Peyer's patch (tissue), 4 donors: ENCODE measurements around the gene AKT3.

ENCODE experiments used
- CTCF ChIP-seq, 6 experiments: fragments of 450-650 bp in 4 of 6; fragments of 200-600 bp in 2 of 6; sonication (generic) in 1 of 6; IDR thresholded peaks; one replicate each; pipeline ENCODE4 v1.5.1; 2017 to 2019; ENCODE audit warnings: antibody characterized with exemption in 6 of 6, mild to moderate bottlenecking in 3 of 6, moderate library complexity in 1 of 6
- POLR2A ChIP-seq, 2 donors: fragments of 450-650 bp; IDR thresholded peaks; one replicate each; pipeline ENCODE4 v1.5.1; 2017; ENCODE audit warnings: antibody characterized with exemption in 2 of 2, mild to moderate bottlenecking in 2 of 2, moderate library complexity in 2 of 2

- no peak for TF ChIP-seq POLR2A (IDR thresholded peaks at IDR 0.05)
- TF ChIP-seq CTCF (IDR thresholded peaks at IDR 0.05), result no peak
Observed at GRCh38 chr1:243563732-243564131, 286.3 kb downstream of the AKT3 start.
